GM13977 (cell line): Measurements from ENCODE around the gene FBXL7.

Experiments
- DNase-seq: peaks from one replicate; pipeline ENCODE4 v3.0.0; 2012; ENCODE audit warnings: low spot score
- CTCF ChIP-seq: IDR thresholded peaks from 2 replicates; pipeline ENCODE4 v1.5.1; 2012; ENCODE audit warnings: mild to moderate bottlenecking, control low read depth; ENCODE audit not compliant: insufficient read depth; ENCODE audit errors: extremely low read depth, missing control alignments
- in situ Hi-C: fragments of 300-500 bp; cut with MboI; formaldehyde crosslinking; loops from one replicate; pipeline ENCODE4 v1.12.0; 2022; ENCODE audit warnings: low sequenced_read_pairs, low pct_unique_long_range_greater_than_20kb, mixed read lengths, inconsistent platforms; ENCODE audit not compliant: unreplicated experiment

FBXL7 gene

DNA sequence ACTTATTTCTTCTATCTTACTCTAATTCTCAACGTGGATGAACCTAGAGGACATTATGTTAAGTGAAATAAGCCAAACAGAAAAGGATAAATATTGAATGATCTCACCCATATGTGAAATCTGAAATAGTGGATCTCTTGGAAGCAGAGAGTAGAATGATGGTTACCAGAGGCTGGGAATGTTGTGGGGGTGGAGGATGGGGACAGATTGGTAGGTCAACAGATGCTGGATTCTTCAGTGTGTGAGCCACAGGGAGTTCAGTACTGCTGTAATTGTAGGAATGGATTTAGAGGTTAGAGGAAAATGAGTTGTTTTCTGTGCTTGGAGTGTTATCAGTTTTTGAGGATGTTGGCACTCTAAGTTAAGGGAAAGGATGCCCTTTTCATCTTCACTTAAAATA lies 190.6 kb downstream of the FBXL7 start:
- no peak for DNase-seq
- TF ChIP-seq CTCF: no peak
- in situ Hi-C loops: no loop called here

DNA sequence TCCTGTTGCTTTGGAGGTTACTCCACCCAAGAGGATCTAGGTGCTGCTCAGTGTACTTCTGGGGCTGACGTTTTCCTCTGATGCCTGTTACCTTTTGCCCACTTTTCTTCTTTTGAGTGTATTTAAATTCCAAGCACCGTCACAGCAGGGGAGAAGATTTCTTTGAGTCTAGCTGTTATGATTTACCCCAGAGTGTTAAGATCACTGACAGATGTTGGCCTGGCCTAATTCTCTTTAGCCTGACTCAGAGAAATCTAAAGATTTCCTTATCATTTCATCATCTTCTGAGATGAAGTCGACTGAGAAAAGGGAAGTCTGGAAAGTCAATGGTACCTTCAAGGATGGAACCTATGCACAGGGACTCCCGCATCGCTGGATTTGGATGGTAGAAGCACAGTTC lies 191.5 kb downstream of the FBXL7 start:
- TF ChIP-seq CTCF: no peak
- DNase-seq: no peak
- in situ Hi-C loops: no loop called here

- no peak for TF ChIP-seq CTCF
- in situ Hi-C loops: no loop called here
- no peak for DNase-seq
These were observed 192.9 kb downstream of the FBXL7 start for GRCh38 chr5:15692706-15693381.

DNA sequence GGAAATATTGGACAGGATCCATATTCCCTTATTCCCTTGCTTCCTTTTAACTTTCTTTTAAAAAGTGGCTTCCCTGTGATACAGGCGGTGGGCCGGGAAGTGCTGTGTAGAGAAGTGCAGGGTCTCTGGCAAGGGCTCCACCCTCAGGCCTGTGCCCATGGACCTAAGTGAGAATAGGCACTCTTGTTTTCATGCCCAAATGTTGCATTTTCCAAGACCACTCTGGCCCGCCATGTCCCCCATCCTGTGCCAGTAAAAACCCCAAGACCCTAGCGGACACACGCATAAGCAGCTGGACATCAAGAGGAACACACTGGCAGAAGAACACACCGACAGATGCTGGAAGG lies 193.4 kb downstream of the FBXL7 start:
- TF ChIP-seq CTCF: no peak
- DNase-seq: no peak
- in situ Hi-C loops: no loop called here

GRCh38 chr5:15693933-15694332 lies 194.0 kb downstream of the FBXL7 start:
- no peak for DNase-seq
- in situ Hi-C loops: no loop called here
- TF ChIP-seq CTCF: no peak

DNA sequence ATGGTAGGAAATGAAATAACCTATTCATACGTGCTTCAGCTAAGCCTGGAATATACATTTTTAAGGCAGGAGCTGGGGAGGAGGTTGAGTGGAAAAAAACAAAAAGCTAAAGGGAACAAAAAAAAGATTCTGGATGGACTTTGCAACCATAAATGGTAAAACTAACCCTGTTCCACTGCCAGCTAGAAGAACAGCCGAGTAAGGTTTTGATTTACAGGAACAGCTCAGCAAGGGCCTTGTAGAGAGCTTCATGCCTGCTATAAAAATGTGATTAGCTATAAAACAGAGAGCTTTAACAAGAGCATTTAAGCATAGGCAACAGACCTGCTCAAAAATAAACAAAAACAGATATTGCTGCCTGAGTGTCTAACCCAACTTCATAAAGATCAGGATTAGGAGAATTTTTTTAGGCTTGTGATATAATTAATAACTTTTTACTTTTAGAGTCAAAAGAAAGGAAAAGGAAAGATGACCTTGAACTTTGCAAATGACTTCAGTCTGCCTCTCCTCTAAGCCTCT lies 194.8 kb downstream of the FBXL7 start:
- in situ Hi-C loops: no loop called here
- no peak for DNase-seq
- no peak for TF ChIP-seq CTCF
